H9 (cell line): ENCODE results near the gene GAPDH. TPM values are rescaled to one million over a fixed set of nuclear protein-coding genes. Genes with fewer than 3 reads are reported as not detected.
"Not testable (repeated sequence)": the region's sequence is repeated elsewhere in the genome, so short reads cannot be mapped to it uniquely, and the experiment has no call there.

Source experiments
- DNase-seq: peaks from one replicate; pipeline ENCODE4 v3.0.0-alpha.2; 2017
- H2AFZ ChIP-seq: one replicate; pipeline ENCODE4 v1.6.1; 2013; ENCODE audit warnings: mild to moderate bottlenecking, low read length, control low read depth, moderate library complexity
- H2AK5ac ChIP-seq: 2 replicates; pipeline ENCODE4 v1.6.1; 2013; ENCODE audit warnings: low read length, control low read depth, mixed read lengths; ENCODE audit not compliant: insufficient read length
- H2BK120ac ChIP-seq: one replicate; pipeline ENCODE4 v1.6.1; 2013; ENCODE audit warnings: low read depth, mild to moderate bottlenecking, low read length, control low read depth, inconsistent platforms; ENCODE audit not compliant: poor library complexity, severe bottlenecking
- H2BK12ac ChIP-seq: 2 replicates; pipeline ENCODE4 v1.6.1; 2013; ENCODE audit warnings: low read length, control low read depth, mixed read lengths, low read depth; ENCODE audit not compliant: insufficient read length
- H2BK15ac ChIP-seq: 2 replicates; pipeline ENCODE4 v1.6.1; 2013; ENCODE audit warnings: low read depth, low read length, control low read depth
- H2BK20ac ChIP-seq: one replicate; pipeline ENCODE4 v1.6.1; 2013; ENCODE audit warnings: low read depth, mild to moderate bottlenecking, low read length, control low read depth, inconsistent platforms; ENCODE audit not compliant: poor library complexity, severe bottlenecking
- H2BK5ac ChIP-seq: 2 replicates; pipeline ENCODE4 v1.6.1; 2013; ENCODE audit warnings: low read length, control low read depth, mixed read lengths; ENCODE audit not compliant: insufficient read length
- H3K14ac ChIP-seq: 2 replicates; pipeline ENCODE4 v1.6.1; 2013; ENCODE audit warnings: low read length, control low read depth; ENCODE audit not compliant: insufficient read depth
- H3K18ac ChIP-seq: 2 replicates; pipeline ENCODE4 v1.6.1; 2013; ENCODE audit warnings: low read depth, mild to moderate bottlenecking, mixed read lengths, low read length, control low read depth; ENCODE audit not compliant: insufficient read length
- H3K23ac ChIP-seq: 2 replicates; pipeline ENCODE4 v1.6.1; 2013; ENCODE audit warnings: low read length, control low read depth, mixed read lengths, low read depth; ENCODE audit not compliant: insufficient read length
- H3K23me2 ChIP-seq: 2 replicates; pipeline ENCODE4 v1.6.1; 2013; ENCODE audit warnings: low read depth, mild to moderate bottlenecking, mixed read lengths, low read length, control low read depth; ENCODE audit not compliant: insufficient read length, poor library complexity, severe bottlenecking
- H3K27ac ChIP-seq: 2 replicates; pipeline ENCODE4 v1.5.1; 2013; ENCODE audit warnings: low read length, control low read depth, mixed read lengths, low read depth; ENCODE audit not compliant: insufficient read length
- H3K27me3 ChIP-seq: 2 replicates; pipeline ENCODE4 v1.6.1; 2013; ENCODE audit warnings: low read length, control low read depth, inconsistent platforms; ENCODE audit not compliant: insufficient read depth
- H3K4ac ChIP-seq: 2 replicates; pipeline ENCODE4 v1.6.1; 2013; ENCODE audit warnings: low read depth, mild to moderate bottlenecking, control low read depth, inconsistent platforms, low read length, moderate library complexity
- H3K4me1 ChIP-seq: 2 replicates; pipeline ENCODE4 v1.6.1; 2013; ENCODE audit warnings: low read length, control low read depth, inconsistent platforms; ENCODE audit not compliant: insufficient read depth
- H3K4me2 ChIP-seq: 2 replicates; pipeline ENCODE4 v1.6.1; 2013; ENCODE audit warnings: low read length, control low read depth, mixed read lengths; ENCODE audit not compliant: insufficient read length, insufficient read depth
- H3K56ac ChIP-seq: 2 replicates; pipeline ENCODE4 v1.6.1; 2013; ENCODE audit warnings: low read depth, mild to moderate bottlenecking, mixed read lengths, low read length, control low read depth; ENCODE audit not compliant: insufficient read length
- H3K79me1 ChIP-seq: 2 replicates; pipeline ENCODE4 v1.6.1; 2013; ENCODE audit warnings: low read depth, mild to moderate bottlenecking, moderate library complexity, low read length, control low read depth, inconsistent platforms; ENCODE audit not compliant: insufficient read depth, poor library complexity, severe bottlenecking
- H3K79me2 ChIP-seq: 2 replicates; pipeline ENCODE4 v1.6.1; 2013; ENCODE audit warnings: low read length, control low read depth, inconsistent platforms; ENCODE audit not compliant: insufficient read depth
- H3K9ac ChIP-seq: 2 replicates; pipeline ENCODE4 v1.6.1; 2013; ENCODE audit warnings: low read length, control low read depth, mixed read lengths; ENCODE audit not compliant: insufficient read length; ENCODE audit errors: extremely low read depth
- H3K9me3 ChIP-seq: one replicate; pipeline ENCODE4 v1.6.1; 2013; ENCODE audit warnings: low read depth, low read length, inconsistent platforms; ENCODE audit not compliant: control insufficient read depth
- H3T11ph ChIP-seq: one replicate; pipeline ENCODE4 v1.6.1; 2013; ENCODE audit warnings: mild to moderate bottlenecking, low read length, control low read depth, inconsistent platforms
- H4K20me1 ChIP-seq: one replicate; pipeline ENCODE4 v1.6.1; 2013; ENCODE audit not compliant: control insufficient read depth, insufficient read length, insufficient read depth
- H4K5ac ChIP-seq: 2 replicates; pipeline ENCODE4 v1.6.1; 2013; ENCODE audit warnings: low read depth, mild to moderate bottlenecking, mixed read lengths, low read length, control low read depth; ENCODE audit not compliant: insufficient read length
- H4K8ac ChIP-seq: replicated peaks from 2 replicates; pipeline ENCODE4 v1.6.1; 2013; ENCODE audit warnings: low read length, control low read depth, mixed read lengths, low read depth; ENCODE audit not compliant: insufficient read length
- H4K91ac ChIP-seq: 2 replicates; pipeline ENCODE4 v1.6.1; 2013; ENCODE audit warnings: low read depth, mild to moderate bottlenecking, moderate library complexity, mixed read lengths, low read length, control low read depth; ENCODE audit not compliant: insufficient read length
- H3K27ac Mint-ChIP-seq, 3 experiments: 2 replicates in 2 of 3; 3 replicates in 1 of 3; pipeline ENCODE4 v1.8.0; 2020 to 2021; ENCODE audit warnings: mixed read lengths in 3 of 3, mild to moderate bottlenecking in 1 of 3, moderate library complexity in 1 of 3
- H3K27me3 Mint-ChIP-seq: 2 replicates; pipeline ENCODE4 v1.8.0; 2021; ENCODE audit warnings: low read depth, mild to moderate bottlenecking, moderate library complexity, mixed read lengths
- H3K36me3 Mint-ChIP-seq, 3 experiments: 2 replicates in 2 of 3; 3 replicates in 1 of 3; pipeline ENCODE4 v1.8.0; 2020 to 2021; ENCODE audit warnings: low read depth in 3 of 3, mixed read lengths in 3 of 3; ENCODE audit not compliant: insufficient read depth in 1 of 3
- H3K4me1 Mint-ChIP-seq, 2 experiments: 2 replicates each; pipeline ENCODE4 v1.8.0; 2020; ENCODE audit warnings: mixed read lengths in 2 of 2
- H3K4me3 Mint-ChIP-seq, 2 experiments: 2 replicates in 1 of 2; 3 replicates in 1 of 2; pipeline ENCODE4 v1.8.0; 2020 to 2021; ENCODE audit warnings: mild to moderate bottlenecking in 2 of 2, mixed read lengths in 2 of 2, moderate library complexity in 1 of 2
- H3K9me3 Mint-ChIP-seq, 2 experiments: 2 replicates in 1 of 2; 3 replicates in 1 of 2; pipeline ENCODE4 v1.8.0; 2020; ENCODE audit warnings: mild to moderate bottlenecking in 2 of 2, mixed read lengths in 2 of 2, moderate library complexity in 1 of 2
- CTCF ChIP-seq: fragments of 200-600 bp; sonication (generic); conservative IDR thresholded peaks from 3 replicates; pipeline ENCODE4 v1.8.0; 2021; ENCODE audit warnings: antibody characterized with exemption, mild to moderate bottlenecking
- WGBS: extraction: QIAGEN DNeasy Blood & Tissue Kit; methylation state at CpG from one replicate; pipeline ENCODE4 v1.1.7; 2013; ENCODE audit warnings: missing lambda C conversion rate, low lambda C conversion rate, mixed read lengths; ENCODE audit not compliant: insufficient read length; ENCODE audit errors: extremely low coverage; 5-methylcytosine and 5-hydroxymethylcytosine counted together
- total RNA-seq: library from RNA; stranded (reverse); gene quantifications from 2 replicates; pipeline ENCODE4 v1.2.1, GENCODE V29; 2021

The GAPDH gene
- total RNA-seq, 1 experiment from 2014 or later = 4,581 TPM

- Histone ChIP-seq H3K27me3 (no peaks in the 10 kb centered on the region), H3K9me3 (no peaks in the 10 kb centered on the region), H3K18ac (no peak overlapping the region), H2BK5ac (no peak overlapping the region), H3K9ac (peak overlapping the region; percentile 62), H2BK120ac (no peak overlapping the region), H4K8ac (no peak overlapping the region), H4K5ac (no peak overlapping the region), H3K79me2 (peaks cover 10% of the 10 kb centered on the region; the same call in 1 of the 2 replicates), H2BK12ac (no peak overlapping the region), H3K27ac (no peak overlapping the region), H4K20me1 (no peaks in the 10 kb centered on the region), H2BK20ac (no peak overlapping the region), H4K91ac (no peak overlapping the region), H3K23me2 (peaks cover 11% of the 10 kb centered on the region), H3K56ac (no peak overlapping the region), H3K4ac (no peak overlapping the region), H3T11ph (no peak overlapping the region), H2AFZ (no peak overlapping the region), H3K14ac (peak overlapping the region; percentile 8; the same call in 1 of the 2 replicates), H3K4me2 (peak overlapping the region; percentile 95), H2BK15ac (no peak overlapping the region), H3K23ac (no peak overlapping the region), H3K4me1 (peaks cover 2% of the 10 kb centered on the region; the same call in 1 of the 2 replicates), H3K79me1 (peaks cover 3% of the 10 kb centered on the region), H2AK5ac (no peak overlapping the region)
- Mint-ChIP-seq H3K27me3 (no peaks in the 10 kb centered on the region), H3K9me3 (no peaks in the 10 kb centered on the region), H3K4me3 (peak overlapping the region; percentile 87 to 95), H3K27ac (peak overlapping the region in 2 of 3 experiments; percentile 17 to 65; a peak in 2 of 7 replicates), H3K4me1 (peaks cover 27 to 38% of the 10 kb centered on the region in 2 experiments), H3K36me3 (peaks cover 17 to 49% (median 25%) of the 10 kb centered on the region in 3 experiments; a peak in 6 of 7 replicates)
- no CpG with 5 or more reads among the region's 61 CpGs for WGBS
- DNase-seq = no peak
- no peak for TF ChIP-seq CTCF
Measured at GRCh38 chr12:6555018-6555691, 20.8 kb downstream of the GAPDH start.

GRCh38 chr12:6556496-6556817, 22.1 kb downstream of the GAPDH start:
- not testable (repeated sequence) for H3K56ac ChIP-seq, DNase-seq, H2AK5ac ChIP-seq, H4K20me1 ChIP-seq, H2BK20ac ChIP-seq, H3K27me3 Mint-ChIP-seq, H3K27me3 ChIP-seq, H3K4me2 ChIP-seq, H3K9ac ChIP-seq, H3K14ac ChIP-seq, H3K27ac ChIP-seq, H3K9me3 Mint-ChIP-seq, H2BK5ac ChIP-seq, H3T11ph ChIP-seq, H3K23ac ChIP-seq, H3K9me3 ChIP-seq, H2AFZ ChIP-seq, H3K79me1 ChIP-seq, H4K8ac ChIP-seq, H2BK120ac ChIP-seq, H4K91ac ChIP-seq, H3K4ac ChIP-seq, H3K4me1 ChIP-seq, H4K5ac ChIP-seq, H3K18ac ChIP-seq, H2BK12ac ChIP-seq, H2BK15ac ChIP-seq
- peak overlapping the region; percentile 82 to 88; a peak in 4 of 5 replicates for H3K4me3 Mint-ChIP-seq
- H3K4me1 Mint-ChIP-seq = peaks cover 27 to 38% of the 10 kb centered on the region in 2 experiments
- peak overlapping the region in 2 of 3 experiments; percentile 37 to 76; a peak in 2 of 7 replicates for H3K27ac Mint-ChIP-seq
- peaks cover 28 to 58% (median 35%) of the 10 kb centered on the region in 3 experiments for H3K36me3 Mint-ChIP-seq
- H3K23me2 ChIP-seq = peaks cover 11% of the 10 kb centered on the region
- H3K79me2 ChIP-seq = peaks cover 10% of the 10 kb centered on the region; the same call in 1 of the 2 replicates
- no CpG with 5 or more reads among the region's 7 CpGs for WGBS
